Liver (tissue), 3 donors: ENCODE results near the gene FKBP1A.

Source experiments
- MAX ChIP-seq: IDR thresholded peaks from 2 replicates; pipeline ENCODE4 v1.6.1; 2016; ENCODE audit warnings: antibody characterized with exemption
- RAD21 ChIP-seq, 2 donors: IDR thresholded peaks; 2 replicates each; pipeline ENCODE4 v1.6.1; 2016; ENCODE audit warnings: antibody characterized with exemption in 2 of 2, mild to moderate bottlenecking in 2 of 2
- RXRA ChIP-seq, 2 donors: IDR thresholded peaks; 2 replicates each; pipeline ENCODE4 v1.6.1; 2017 to 2018; ENCODE audit warnings: antibody characterized with exemption in 2 of 2, mild to moderate bottlenecking in 1 of 2
- SP1 ChIP-seq: IDR thresholded peaks from 2 replicates; pipeline ENCODE4 v1.6.1; 2018; ENCODE audit warnings: antibody characterized with exemption, mild to moderate bottlenecking
- TAF1 ChIP-seq: conservative IDR thresholded peaks from 2 replicates; pipeline ENCODE4 v1.6.1; 2016; ENCODE audit warnings: antibody characterized with exemption, mild to moderate bottlenecking
- YY1 ChIP-seq: IDR thresholded peaks from 2 replicates; pipeline ENCODE4 v1.6.1; 2016; ENCODE audit warnings: antibody characterized with exemption, mild to moderate bottlenecking
- TF ChIP-seq, protein P1 (sequence below): fragments of 150-350 bp; IDR thresholded peaks from 2 replicates; pipeline ENCODE4 v1.5.1; 2017; ENCODE audit warnings: improper control_type of control experiment, low read depth, low read length; ENCODE audit not compliant: missing input control
- TF ChIP-seq, protein P2 (sequence below): IDR thresholded peaks from 2 replicates; pipeline ENCODE4 v1.6.1; 2016; ENCODE audit warnings: antibody characterized with exemption, mild to moderate bottlenecking
- donor health status: healthy.
- donor health status: healthy.

DNA sequence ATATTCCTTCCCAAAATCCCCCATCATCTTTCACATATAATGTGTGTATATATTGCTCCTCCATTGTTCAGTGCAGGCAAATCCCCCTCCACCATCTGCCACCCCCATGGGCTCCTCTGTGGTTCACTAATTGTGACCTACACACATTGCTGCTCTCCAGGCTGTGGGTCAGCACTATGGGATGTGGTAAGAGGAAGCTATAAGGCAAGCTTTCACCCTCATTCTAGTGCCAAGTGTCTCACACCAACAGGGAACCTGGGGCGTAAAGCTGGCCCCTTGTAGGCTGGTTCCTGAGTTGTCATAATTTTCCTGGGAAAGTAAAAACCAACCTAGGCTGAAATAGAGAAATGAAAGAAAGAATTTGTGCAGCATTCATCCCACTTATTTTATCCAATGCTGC is 16.8 kb downstream of the FKBP1A start:
- TF ChIP-seq, protein P1, sequence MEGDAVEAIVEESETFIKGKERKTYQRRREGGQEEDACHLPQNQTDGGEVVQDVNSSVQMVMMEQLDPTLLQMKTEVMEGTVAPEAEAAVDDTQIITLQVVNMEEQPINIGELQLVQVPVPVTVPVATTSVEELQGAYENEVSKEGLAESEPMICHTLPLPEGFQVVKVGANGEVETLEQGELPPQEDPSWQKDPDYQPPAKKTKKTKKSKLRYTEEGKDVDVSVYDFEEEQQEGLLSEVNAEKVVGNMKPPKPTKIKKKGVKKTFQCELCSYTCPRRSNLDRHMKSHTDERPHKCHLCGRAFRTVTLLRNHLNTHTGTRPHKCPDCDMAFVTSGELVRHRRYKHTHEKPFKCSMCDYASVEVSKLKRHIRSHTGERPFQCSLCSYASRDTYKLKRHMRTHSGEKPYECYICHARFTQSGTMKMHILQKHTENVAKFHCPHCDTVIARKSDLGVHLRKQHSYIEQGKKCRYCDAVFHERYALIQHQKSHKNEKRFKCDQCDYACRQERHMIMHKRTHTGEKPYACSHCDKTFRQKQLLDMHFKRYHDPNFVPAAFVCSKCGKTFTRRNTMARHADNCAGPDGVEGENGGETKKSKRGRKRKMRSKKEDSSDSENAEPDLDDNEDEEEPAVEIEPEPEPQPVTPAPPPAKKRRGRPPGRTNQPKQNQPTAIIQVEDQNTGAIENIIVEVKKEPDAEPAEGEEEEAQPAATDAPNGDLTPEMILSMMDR = no peak
- TF ChIP-seq YY1 (no peak), MAX (no peak), RXRA (IDR thresholded peaks at IDR 0.05) (no peak), SP1 (no peak), RAD21 (IDR thresholded peaks at IDR 0.05) (no peak), TAF1 (no peak)
- TF ChIP-seq, protein P2, sequence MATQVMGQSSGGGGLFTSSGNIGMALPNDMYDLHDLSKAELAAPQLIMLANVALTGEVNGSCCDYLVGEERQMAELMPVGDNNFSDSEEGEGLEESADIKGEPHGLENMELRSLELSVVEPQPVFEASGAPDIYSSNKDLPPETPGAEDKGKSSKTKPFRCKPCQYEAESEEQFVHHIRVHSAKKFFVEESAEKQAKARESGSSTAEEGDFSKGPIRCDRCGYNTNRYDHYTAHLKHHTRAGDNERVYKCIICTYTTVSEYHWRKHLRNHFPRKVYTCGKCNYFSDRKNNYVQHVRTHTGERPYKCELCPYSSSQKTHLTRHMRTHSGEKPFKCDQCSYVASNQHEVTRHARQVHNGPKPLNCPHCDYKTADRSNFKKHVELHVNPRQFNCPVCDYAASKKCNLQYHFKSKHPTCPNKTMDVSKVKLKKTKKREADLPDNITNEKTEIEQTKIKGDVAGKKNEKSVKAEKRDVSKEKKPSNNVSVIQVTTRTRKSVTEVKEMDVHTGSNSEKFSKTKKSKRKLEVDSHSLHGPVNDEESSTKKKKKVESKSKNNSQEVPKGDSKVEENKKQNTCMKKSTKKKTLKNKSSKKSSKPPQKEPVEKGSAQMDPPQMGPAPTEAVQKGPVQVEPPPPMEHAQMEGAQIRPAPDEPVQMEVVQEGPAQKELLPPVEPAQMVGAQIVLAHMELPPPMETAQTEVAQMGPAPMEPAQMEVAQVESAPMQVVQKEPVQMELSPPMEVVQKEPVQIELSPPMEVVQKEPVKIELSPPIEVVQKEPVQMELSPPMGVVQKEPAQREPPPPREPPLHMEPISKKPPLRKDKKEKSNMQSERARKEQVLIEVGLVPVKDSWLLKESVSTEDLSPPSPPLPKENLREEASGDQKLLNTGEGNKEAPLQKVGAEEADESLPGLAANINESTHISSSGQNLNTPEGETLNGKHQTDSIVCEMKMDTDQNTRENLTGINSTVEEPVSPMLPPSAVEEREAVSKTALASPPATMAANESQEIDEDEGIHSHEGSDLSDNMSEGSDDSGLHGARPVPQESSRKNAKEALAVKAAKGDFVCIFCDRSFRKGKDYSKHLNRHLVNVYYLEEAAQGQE = no peak
